ENCODE results near the gene CPXM1. TPM values are rescaled to one million over a fixed set of nuclear protein-coding genes. Genes with fewer than 3 reads are reported as not detected.

CPXM1 gene
- total and polyA plus RNA-seq, 2 donors (not counting 3 experiments of a cell fraction or from before 2014, with no cell fraction given), result 18.9 to 20.3 TPM

GRCh38 chr20:2836035-2836434 lies 35.6 kb upstream of the CPXM1 start:
- peaks cover 6% of the 10 kb centered on the region for H3K4me1 ChIP-seq (ENCODE audit: control insufficient read depth, extremely low read depth, insufficient read depth, low read length)
- H3K4me2 ChIP-seq (ENCODE audit: insufficient read depth, low read length), result no peak overlapping the region
- FAIRE-seq (no peak), DNase-seq (ENCODE audit: low read depth, low spot score) (no peak)
- POLR2A ChIA-PET, result no interaction called here
- peaks cover 0 to 2% of the 10 kb centered on the region in 2 experiments for H3K36me3 ChIP-seq (ENCODE audit: control insufficient read depth in 2 of 2, extremely low read depth in 1 of 2, insufficient read depth in 2 of 2, low read length in 2 of 2)
- intact Hi-C loops (cut with micrococcal nuclease), result no loop called here
- dilution Hi-C loops (cut with MboI; ENCODE audit: extremely low pct_ligation_motif_present, low sequenced_read_pairs), result no loop called here
- H3K27ac ChIP-seq (ENCODE audit: insufficient read depth, low read depth, low read length), result no peak overlapping the region
- H3K9ac ChIP-seq (replicated peaks; ENCODE audit: extremely low read depth, insufficient read depth, low read length), result no peak overlapping the region
- no peaks in the 10 kb centered on the region for H3K9me3 ChIP-seq (replicated peaks; ENCODE audit: control insufficient read depth, insufficient read depth, low read length)
- BruUV-seq (replicated peaks), result no TSS peak
- TF ChIP-seq MYC (IDR thresholded peaks at IDR 0.05; ENCODE audit: low read depth, low read length) (no peak), JUN (IDR thresholded peaks at IDR 0.05; ENCODE audit: borderline replicate concordance, insufficient read depth, insufficient read length, low read depth) (no peak), POLR2AphosphoS5 (IDR thresholded peaks at IDR 0.05; ENCODE audit: insufficient read depth, low read depth, low read length) (no peak), MAX (IDR thresholded peaks at IDR 0.05; ENCODE audit: insufficient read depth, insufficient read length) (no peak), FOS (IDR thresholded peaks at IDR 0.05; ENCODE audit: borderline replicate concordance, insufficient read depth, low read length) (no peak), EZH2 (IDR thresholded peaks at IDR 0.05; ENCODE audit: borderline replicate concordance, low read depth, low read length, severe bottlenecking) (no peak), POLR2A (IDR thresholded peaks at IDR 0.05; ENCODE audit: low read depth, low read length) (no peak), GATA2 (IDR thresholded peaks at IDR 0.05; ENCODE audit: insufficient read depth, insufficient read length, low read depth, low read length) (no peak), CTCF (IDR thresholded peaks at IDR 0.05; ENCODE audit: extremely low read depth in 1 of 2, insufficient read depth in 1 of 2, low read depth in 1 of 2, low read length in 2 of 2) (no peak)
- H3K27me3 ChIP-seq (ENCODE audit: control insufficient read depth in 2 of 2, insufficient read depth in 2 of 2, low read length in 2 of 2), result no peaks in the 10 kb centered on the region
- no peaks in the 10 kb centered on the region for H4K20me1 ChIP-seq (replicated peaks; ENCODE audit: control insufficient read depth, extremely low read depth, insufficient read depth, low read length)
- H2AFZ ChIP-seq (ENCODE audit: low read depth, low read length), result no peak overlapping the region
- H3K79me2 ChIP-seq (ENCODE audit: control insufficient read depth, insufficient read depth, low read length), result no peaks in the 10 kb centered on the region
- H3K9me1 ChIP-seq (replicated peaks; ENCODE audit: control insufficient read depth, extremely low read depth, insufficient read depth, low read length), result no peaks in the 10 kb centered on the region
- H3K4me3 ChIP-seq (replicated peaks in 1 of 3; ENCODE audit: insufficient read depth in 1 of 3, low read depth in 1 of 3, low read length in 3 of 3), result no peak overlapping the region
- CTCF ChIA-PET, result no interaction called here

Data from endothelial cell of umbilical vein (primary cell).